ENCODE data around the gene RPS6KA5. TPM values are rescaled to one million over a fixed set of nuclear protein-coding genes. Genes with fewer than 3 reads are reported as not detected.

RPS6KA5 gene
- total RNA-seq, 1 experiment from 2014 or later, result 3.8 TPM

- no peaks in the 10 kb centered on the region for H3K4me1 Mint-ChIP-seq
- no peak overlapping the region for H4K5ac ChIP-seq (ENCODE audit: insufficient read length, low read depth, low read length)
- no peak overlapping the region for H3K4me2 ChIP-seq (ENCODE audit: insufficient read depth, insufficient read length, low read length)
These were observed 99.6 kb downstream of the RPS6KA5 start for GRCh38 chr14:90960818-90961217.

More at GRCh38 chr14:90960818-90961217, 99.6 kb downstream of the RPS6KA5 start:
- H3K56ac ChIP-seq (ENCODE audit: insufficient read length, low read depth, low read length), result no peak overlapping the region
- DNase-seq, result no peak
- peaks cover 7 to 8% of the 10 kb centered on the region in 2 experiments for H3K9me3 Mint-ChIP-seq
- no peak overlapping the region for H3K18ac ChIP-seq (ENCODE audit: insufficient read length, low read depth, low read length)
- H3K4me3 Mint-ChIP-seq, result no peak overlapping the region
- no peak overlapping the region for H2BK15ac ChIP-seq (ENCODE audit: low read depth, low read length)
- H3K14ac ChIP-seq (ENCODE audit: insufficient read depth, low read length), result no peak overlapping the region
- H3K4me1 ChIP-seq (ENCODE audit: insufficient read depth, low read length), result no peaks in the 10 kb centered on the region
- H3K4ac ChIP-seq (ENCODE audit: low read depth, low read length), result no peak overlapping the region
- H2AK5ac ChIP-seq (ENCODE audit: insufficient read length, low read length), result no peak overlapping the region
- no peak overlapping the region for H2BK5ac ChIP-seq (ENCODE audit: insufficient read length, low read length)
- H3K9ac ChIP-seq (ENCODE audit: extremely low read depth, insufficient read length, low read length), result no peak overlapping the region
- H3K36me3 Mint-ChIP-seq (ENCODE audit: insufficient read depth in 1 of 3, low read depth in 3 of 3), result peaks cover 0 to 4% (median 3%) of the 10 kb centered on the region in 3 experiments; a peak in 3 of 7 replicates
- H2BK20ac ChIP-seq (ENCODE audit: low read depth, low read length, poor library complexity, severe bottlenecking), result no peak overlapping the region
- H3T11ph ChIP-seq (ENCODE audit: low read length), result no peak overlapping the region
- H4K8ac ChIP-seq (replicated peaks; ENCODE audit: insufficient read length, low read depth, low read length), result no peak overlapping the region
- H2AFZ ChIP-seq (ENCODE audit: low read length), result no peak overlapping the region
- no peak overlapping the region for H3K27ac ChIP-seq (ENCODE audit: insufficient read length, low read depth, low read length)
- no peaks in the 10 kb centered on the region for H4K20me1 ChIP-seq (ENCODE audit: control insufficient read depth, insufficient read depth, insufficient read length)
- no peaks in the 10 kb centered on the region for H3K79me1 ChIP-seq (ENCODE audit: insufficient read depth, low read depth, low read length, poor library complexity, severe bottlenecking)
- H4K91ac ChIP-seq (ENCODE audit: insufficient read length, low read depth, low read length), result no peak overlapping the region
- no peak overlapping the region for H2BK12ac ChIP-seq (ENCODE audit: insufficient read length, low read depth, low read length)
- H3K27me3 Mint-ChIP-seq (ENCODE audit: low read depth), result no peaks in the 10 kb centered on the region
- H2BK120ac ChIP-seq (ENCODE audit: low read depth, low read length, poor library complexity, severe bottlenecking), result no peak overlapping the region
- H3K23ac ChIP-seq (ENCODE audit: insufficient read length, low read depth, low read length), result no peak overlapping the region
- H3K27me3 ChIP-seq (ENCODE audit: insufficient read depth, low read length), result no peaks in the 10 kb centered on the region
- no CpG with 5 or more reads among the region's 6 CpGs for WGBS (ENCODE audit: extremely low coverage, insufficient read length, low lambda C conversion rate)
- no peak for TF ChIP-seq CTCF (conservative IDR thresholded peaks at IDR 0.05)
- no peaks in the 10 kb centered on the region for H3K9me3 ChIP-seq (ENCODE audit: control insufficient read depth, low read depth, low read length)
- H3K79me2 ChIP-seq (ENCODE audit: insufficient read depth, low read length), result no peaks in the 10 kb centered on the region
- no peak overlapping the region for H3K27ac Mint-ChIP-seq
- H3K23me2 ChIP-seq (ENCODE audit: insufficient read length, low read depth, low read length, poor library complexity, severe bottlenecking), result no peaks in the 10 kb centered on the region
